ENCODE measurements around the gene PPP3CA. TPM values are rescaled to one million over a fixed set of nuclear protein-coding genes. Genes with fewer than 3 reads are reported as not detected.

PPP3CA gene
- 10 to 100 TPM; 14.3 to 14.6 TPM for total RNA-seq

DNA sequence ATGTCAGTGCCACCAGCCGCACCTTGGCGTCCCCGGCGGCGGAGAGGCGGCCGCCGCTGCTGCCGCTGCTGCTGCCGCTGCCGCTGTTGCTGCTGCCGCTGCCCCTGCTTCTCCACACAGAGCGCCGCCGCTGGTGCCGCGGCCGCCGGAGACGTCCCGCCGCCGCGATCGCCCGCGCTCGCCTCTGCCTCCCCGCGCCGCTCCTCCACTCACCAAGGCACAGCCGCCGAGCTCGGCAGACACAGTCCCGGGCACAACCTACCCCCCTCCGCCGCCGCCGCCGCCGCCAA lies at the start of gene PPP3CA:
PPP3CA (minus strand) TSS at position 260 of the 290 bp plus-strand sequence.
- peak within 1 kb of the TSS; percentile 95 for H3K4me3 Mint-ChIP-seq
- H3K4me1 Mint-ChIP-seq (ENCODE audit: low read depth), result peaks cover 35% of the 10 kb centered on the region
- no peaks in the 10 kb centered on the region for H3K9me3 Mint-ChIP-seq
- ChIA-PET CTCF (interaction anchor here (0.6 to 2.5 kb wide), 7 partner anchors 19 to 709 kb away, joined by 3 to 10 read pairs (median 4); no protein-coding TSS in a partner anchor), POLR2A (interaction anchor here (1.4 to 2.2 kb wide), 5 partner anchors 19 to 1481 kb away, joined by 3 to 12 read pairs (median 6); no protein-coding TSS in a partner anchor)
- H3K27me3 Mint-ChIP-seq, result peaks cover 9% of the 10 kb centered on the region
- intact Hi-C loops (cut with micrococcal nuclease), result loop anchor here (1.0 to 10.0 kb wide), 16 partner anchors 19 to 1480 kb away; partner anchors contain the start of genes H2AZ1, SLC39A8 and UBE2D3
- DNase-seq, result no peak
- peak within 1 kb of the TSS; percentile 88 for H3K27ac Mint-ChIP-seq
- no peaks in the 10 kb centered on the region for H3K36me3 Mint-ChIP-seq

DNA sequence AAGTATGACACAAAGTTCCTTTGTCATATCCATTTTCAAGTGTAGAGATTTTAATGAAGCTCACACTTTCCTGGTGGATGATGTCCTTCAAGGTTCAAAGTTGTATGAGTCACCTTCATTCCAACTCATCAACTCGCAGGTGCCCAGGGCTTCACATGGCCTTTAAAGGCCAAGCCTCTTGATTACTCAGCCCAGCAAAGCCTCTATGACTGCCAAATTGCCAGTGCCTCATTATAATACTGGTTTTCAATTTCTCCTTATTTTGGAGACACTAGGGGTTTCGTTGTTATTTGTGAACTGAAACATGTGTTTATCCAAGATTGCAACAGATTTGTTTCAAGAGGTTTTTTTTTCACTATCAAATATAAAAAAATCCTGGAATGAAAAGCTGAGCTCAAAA lies 45.9 kb upstream of the PPP3CA start:
- no peaks in the 10 kb centered on the region for H3K36me3 Mint-ChIP-seq
- ChIA-PET CTCF (no interaction called here), POLR2A (no interaction called here)
- DNase-seq, result peak; percentile 10
- H3K4me3 Mint-ChIP-seq, result no peak overlapping the region
- H3K4me1 Mint-ChIP-seq (ENCODE audit: low read depth), result no peaks in the 10 kb centered on the region
- no peak overlapping the region for H3K27ac Mint-ChIP-seq
- no peaks in the 10 kb centered on the region for H3K9me3 Mint-ChIP-seq
- peaks cover 13% of the 10 kb centered on the region for H3K27me3 Mint-ChIP-seq
- intact Hi-C loops (cut with micrococcal nuclease), result no loop called here

DNA sequence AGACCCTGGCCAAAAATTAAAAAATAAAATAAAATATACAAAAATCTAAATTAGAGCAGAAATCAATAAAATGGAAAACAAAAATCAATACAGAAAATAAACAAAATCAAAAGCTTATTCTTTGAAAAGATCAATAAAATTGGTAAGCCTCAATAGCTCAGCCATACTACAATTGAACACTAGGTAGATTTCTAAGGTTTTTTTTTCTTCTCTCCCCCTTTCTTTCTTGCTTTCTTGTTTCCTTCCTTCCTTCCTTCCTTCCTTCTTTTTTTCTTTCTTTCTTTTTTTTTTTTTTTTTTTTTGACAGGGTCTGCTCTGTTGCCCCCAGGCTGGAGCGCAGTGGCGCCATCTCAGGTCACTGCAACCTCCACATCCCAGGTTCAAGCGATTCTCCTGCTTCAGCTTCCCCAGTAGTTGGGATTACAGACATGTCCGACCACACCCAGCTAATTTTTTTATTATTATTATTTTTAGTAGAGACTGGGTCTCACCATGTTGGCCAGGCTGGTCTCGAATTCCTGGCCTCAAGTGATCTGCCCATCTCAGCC lies 23.4 kb upstream of the PPP3CA start:
- Mint-ChIP-seq H3K9me3 (no peaks in the 10 kb centered on the region), H3K36me3 (no peaks in the 10 kb centered on the region), H3K27ac (no peak overlapping the region), H3K4me1 (ENCODE audit: low read depth) (no peaks in the 10 kb centered on the region), H3K4me3 (no peak overlapping the region), H3K27me3 (peaks cover 9% of the 10 kb centered on the region)
- ChIA-PET POLR2A (no interaction called here), CTCF (interaction anchor here (1.0 kb wide), 1 partner anchor 33 kb away, joined by 3 read pairs; no protein-coding TSS in a partner anchor)
- intact Hi-C loops (cut with micrococcal nuclease), result no loop called here
- no peak for DNase-seq

DNA sequence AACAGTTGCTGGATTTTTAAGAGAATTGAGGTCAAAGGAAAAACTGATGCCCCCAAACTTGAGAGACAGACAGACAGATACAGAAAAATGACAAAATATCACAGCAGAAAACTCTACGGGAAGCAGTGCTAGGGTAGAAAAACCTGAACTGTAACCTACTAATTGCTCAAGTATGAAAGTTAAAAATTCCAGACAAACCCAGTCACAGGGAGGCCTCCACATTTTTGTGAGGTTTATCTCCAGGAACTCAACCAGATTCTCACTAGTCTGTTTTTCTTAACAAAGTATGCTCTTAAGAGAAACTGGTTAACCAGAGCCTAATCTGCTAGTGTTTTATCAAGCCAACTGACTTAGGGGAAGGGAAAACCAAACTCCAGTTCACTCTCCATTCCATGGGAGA lies 19.9 kb upstream of the PPP3CA start:
- Mint-ChIP-seq H3K36me3 (peaks cover 4% of the 10 kb centered on the region), H3K9me3 (peaks cover 5% of the 10 kb centered on the region), H3K27ac (no peak overlapping the region), H3K27me3 (peaks cover 16% of the 10 kb centered on the region), H3K4me3 (no peak overlapping the region), H3K4me1 (ENCODE audit: low read depth) (no peaks in the 10 kb centered on the region)
- CTCF ChIA-PET, result no interaction called here
- DNase-seq, result no peak
- POLR2A ChIA-PET, result no interaction called here
- intact Hi-C loops (cut with micrococcal nuclease), result no loop called here

DNA sequence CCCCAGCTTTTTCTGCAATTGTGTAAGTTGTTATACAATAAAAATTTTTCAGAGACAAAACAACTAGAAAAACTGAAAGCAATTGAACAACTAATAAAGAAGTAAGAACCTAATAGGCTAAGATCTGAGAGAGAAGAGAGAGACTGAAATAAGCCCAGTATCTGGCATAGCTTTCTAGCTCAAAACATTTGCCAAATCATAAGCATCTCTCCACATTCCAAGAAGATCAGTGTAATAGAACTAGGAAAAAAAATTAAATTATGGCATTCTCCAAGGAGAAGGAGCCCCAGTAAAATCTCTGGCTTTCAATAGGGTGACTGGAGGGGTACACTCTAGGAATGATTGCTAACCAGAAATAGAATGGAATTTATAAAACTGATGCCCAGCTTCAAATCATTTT lies 19.0 kb upstream of the PPP3CA start:
- Mint-ChIP-seq H3K27ac (no peak overlapping the region), H3K27me3 (peaks cover 14% of the 10 kb centered on the region), H3K36me3 (peaks cover 4% of the 10 kb centered on the region), H3K4me3 (no peak overlapping the region), H3K4me1 (ENCODE audit: low read depth) (no peaks in the 10 kb centered on the region), H3K9me3 (peaks cover 5% of the 10 kb centered on the region)
- DNase-seq, result no peak
- intact Hi-C loops (cut with micrococcal nuclease), result no loop called here
- POLR2A ChIA-PET, result no interaction called here
- CTCF ChIA-PET, result no interaction called here

DNA sequence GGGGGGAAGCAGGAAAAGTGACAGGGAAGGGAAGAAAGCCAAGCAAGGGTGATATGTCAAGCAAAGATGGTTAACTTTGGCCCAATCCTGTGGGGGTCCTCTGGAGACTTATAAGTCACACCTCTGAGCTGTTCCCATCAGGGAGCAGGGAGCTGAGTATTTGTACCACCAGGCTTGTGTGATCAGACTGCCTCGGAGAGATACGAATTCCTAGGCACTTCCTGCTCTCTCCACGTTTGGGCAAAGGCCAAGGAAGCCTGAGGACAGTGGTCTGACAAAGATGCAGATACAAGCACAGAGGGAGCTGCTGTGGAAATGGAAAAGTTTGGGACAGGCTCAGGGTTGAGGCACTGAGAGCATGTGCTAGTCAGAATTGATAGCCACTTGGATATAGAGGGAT lies 10.4 kb upstream of the PPP3CA start:
- intact Hi-C loops (cut with micrococcal nuclease), result no loop called here
- Mint-ChIP-seq H3K36me3 (no peaks in the 10 kb centered on the region), H3K9me3 (no peaks in the 10 kb centered on the region), H3K27me3 (peaks cover 2% of the 10 kb centered on the region), H3K4me1 (ENCODE audit: low read depth) (no peaks in the 10 kb centered on the region), H3K4me3 (no peak overlapping the region), H3K27ac (no peak overlapping the region)
- POLR2A ChIA-PET, result no interaction called here
- CTCF ChIA-PET, result no interaction called here
- DNase-seq, result no peak

DNA sequence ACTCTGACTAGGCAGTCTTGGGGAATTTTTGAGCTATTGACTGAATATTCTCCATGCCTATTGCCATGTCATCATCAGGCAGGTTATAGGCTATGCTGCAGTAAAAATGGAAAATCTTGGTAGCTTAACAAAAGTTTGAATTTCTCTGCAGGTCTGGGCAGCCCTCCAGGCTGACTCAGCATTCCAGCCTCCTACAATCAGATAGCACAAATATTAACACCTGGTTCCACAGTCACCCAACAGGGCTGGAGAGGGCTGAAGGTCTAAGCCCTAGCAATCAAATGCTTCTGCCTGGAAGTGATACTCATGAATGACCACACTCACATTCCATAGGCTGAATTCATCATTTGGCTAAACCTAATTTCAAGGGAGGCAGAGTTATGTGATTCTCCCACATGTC lies 9.6 kb upstream of the PPP3CA start:
- no peaks in the 10 kb centered on the region for H3K9me3 Mint-ChIP-seq
- H3K27ac Mint-ChIP-seq, result no peak overlapping the region
- CTCF ChIA-PET, result no interaction called here
- H3K27me3 Mint-ChIP-seq, result peaks cover 4% of the 10 kb centered on the region
- POLR2A ChIA-PET, result no interaction called here
- H3K4me3 Mint-ChIP-seq, result no peak overlapping the region
- DNase-seq, result no peak
- intact Hi-C loops (cut with micrococcal nuclease), result no loop called here
- H3K4me1 Mint-ChIP-seq (ENCODE audit: low read depth), result no peaks in the 10 kb centered on the region
- H3K36me3 Mint-ChIP-seq, result no peaks in the 10 kb centered on the region

DNA sequence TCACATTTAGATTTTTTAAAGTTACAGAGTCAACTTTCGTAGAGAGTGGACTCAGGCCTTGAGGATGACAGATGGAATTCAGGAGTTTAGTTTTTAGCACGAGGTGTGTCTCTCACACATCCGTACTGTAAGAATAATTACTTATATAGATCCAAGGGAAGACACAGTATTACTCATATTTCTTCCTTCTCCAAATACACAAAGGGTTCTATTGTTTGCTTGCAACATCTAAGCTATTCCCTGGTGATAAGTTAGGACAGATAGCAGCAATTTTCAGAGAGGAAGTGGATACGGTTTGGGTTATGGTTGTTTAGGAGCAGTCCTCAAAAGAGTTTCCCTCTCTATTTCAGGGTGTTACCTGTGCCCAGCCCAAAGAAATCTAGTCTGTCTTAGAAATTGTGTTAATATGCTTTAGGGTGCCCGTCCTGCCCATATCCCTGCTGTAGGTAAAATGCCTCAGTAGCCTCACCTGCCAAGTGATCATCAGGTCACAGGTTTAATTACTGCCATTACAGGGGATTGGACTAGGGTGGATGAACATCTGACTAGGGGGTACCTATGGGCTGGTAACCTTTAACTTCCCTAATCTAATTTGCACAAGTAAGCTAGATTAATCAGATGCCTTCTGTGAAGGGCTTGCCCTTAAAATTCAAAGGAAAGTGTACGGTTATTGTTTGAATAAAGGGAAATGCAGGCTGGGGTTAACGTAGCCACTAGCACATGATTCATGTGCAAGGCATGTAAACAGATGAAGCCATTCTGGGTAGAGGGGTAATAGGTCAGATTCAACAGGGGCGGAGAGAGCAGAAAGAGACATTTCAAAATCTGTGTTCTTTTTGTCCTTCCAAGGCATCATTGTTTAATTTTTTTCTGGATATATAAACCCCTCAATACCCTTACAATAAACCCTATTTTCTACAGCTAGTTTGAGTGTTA lies 8.7 kb upstream of the PPP3CA start:
- H3K9me3 Mint-ChIP-seq, result no peaks in the 10 kb centered on the region
- H3K27ac Mint-ChIP-seq, result no peak overlapping the region
- intact Hi-C loops (cut with micrococcal nuclease), result no loop called here
- H3K4me3 Mint-ChIP-seq, result no peak overlapping the region
- ChIA-PET POLR2A (no interaction called here), CTCF (no interaction called here)
- H3K4me1 Mint-ChIP-seq (ENCODE audit: low read depth), result no peaks in the 10 kb centered on the region
- no peaks in the 10 kb centered on the region for H3K36me3 Mint-ChIP-seq
- DNase-seq, result no peak
- peaks cover 5% of the 10 kb centered on the region for H3K27me3 Mint-ChIP-seq

DNA sequence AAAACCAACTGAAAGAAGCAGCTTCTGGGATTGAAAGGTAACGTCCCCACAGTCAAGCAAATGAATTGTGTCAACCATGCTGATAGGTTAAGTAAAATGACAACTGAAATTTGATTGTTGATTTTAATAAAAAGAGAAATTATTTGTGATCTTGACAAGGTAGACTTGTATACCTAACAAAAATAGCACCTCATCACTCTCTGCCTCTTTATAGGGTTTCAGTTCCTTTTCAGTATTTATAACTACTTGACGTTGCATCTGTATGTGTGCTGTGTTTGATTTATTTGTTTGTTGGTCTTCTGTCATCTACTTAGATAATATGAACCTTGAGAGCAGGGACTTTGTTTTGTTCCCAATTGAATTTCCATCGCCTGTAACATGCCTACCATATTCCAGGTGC lies 7.9 kb upstream of the PPP3CA start:
- H3K9me3 Mint-ChIP-seq, result no peaks in the 10 kb centered on the region
- DNase-seq, result no peak
- no peaks in the 10 kb centered on the region for H3K36me3 Mint-ChIP-seq
- peaks cover 2% of the 10 kb centered on the region for H3K27me3 Mint-ChIP-seq
- H3K27ac Mint-ChIP-seq, result no peak overlapping the region
- H3K4me3 Mint-ChIP-seq, result no peak overlapping the region
- intact Hi-C loops (cut with micrococcal nuclease), result no loop called here
- H3K4me1 Mint-ChIP-seq (ENCODE audit: low read depth), result no peaks in the 10 kb centered on the region
- POLR2A ChIA-PET, result no interaction called here
- CTCF ChIA-PET, result no interaction called here

DNA sequence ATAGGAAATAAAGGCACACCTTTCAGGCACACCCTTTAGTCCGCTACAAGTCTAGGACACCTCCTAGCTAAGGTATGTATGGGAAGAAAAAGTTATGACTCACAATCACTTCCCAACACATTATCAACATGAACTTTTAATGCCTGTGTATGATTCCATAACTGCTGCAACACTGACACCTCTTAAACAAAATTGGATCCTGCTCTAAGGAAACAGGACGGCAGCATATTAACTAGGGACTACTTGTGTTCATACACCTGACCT lies 2.4 kb upstream of the PPP3CA start:
- intact Hi-C loops (cut with micrococcal nuclease), result loop anchor here (5.0 to 10.0 kb wide), 5 partner anchors 162 to 1478 kb away; partner anchors contain the start of gene UBE2D3
- no peak overlapping the region for H3K27ac Mint-ChIP-seq
- no peak overlapping the region for H3K4me3 Mint-ChIP-seq
- no peak for DNase-seq
- CTCF ChIA-PET, result no interaction called here
- POLR2A ChIA-PET, result no interaction called here
- peaks cover 9% of the 10 kb centered on the region for H3K27me3 Mint-ChIP-seq
- H3K4me1 Mint-ChIP-seq (ENCODE audit: low read depth), result peaks cover 18% of the 10 kb centered on the region
- H3K36me3 Mint-ChIP-seq, result no peaks in the 10 kb centered on the region
- no peaks in the 10 kb centered on the region for H3K9me3 Mint-ChIP-seq

DNA sequence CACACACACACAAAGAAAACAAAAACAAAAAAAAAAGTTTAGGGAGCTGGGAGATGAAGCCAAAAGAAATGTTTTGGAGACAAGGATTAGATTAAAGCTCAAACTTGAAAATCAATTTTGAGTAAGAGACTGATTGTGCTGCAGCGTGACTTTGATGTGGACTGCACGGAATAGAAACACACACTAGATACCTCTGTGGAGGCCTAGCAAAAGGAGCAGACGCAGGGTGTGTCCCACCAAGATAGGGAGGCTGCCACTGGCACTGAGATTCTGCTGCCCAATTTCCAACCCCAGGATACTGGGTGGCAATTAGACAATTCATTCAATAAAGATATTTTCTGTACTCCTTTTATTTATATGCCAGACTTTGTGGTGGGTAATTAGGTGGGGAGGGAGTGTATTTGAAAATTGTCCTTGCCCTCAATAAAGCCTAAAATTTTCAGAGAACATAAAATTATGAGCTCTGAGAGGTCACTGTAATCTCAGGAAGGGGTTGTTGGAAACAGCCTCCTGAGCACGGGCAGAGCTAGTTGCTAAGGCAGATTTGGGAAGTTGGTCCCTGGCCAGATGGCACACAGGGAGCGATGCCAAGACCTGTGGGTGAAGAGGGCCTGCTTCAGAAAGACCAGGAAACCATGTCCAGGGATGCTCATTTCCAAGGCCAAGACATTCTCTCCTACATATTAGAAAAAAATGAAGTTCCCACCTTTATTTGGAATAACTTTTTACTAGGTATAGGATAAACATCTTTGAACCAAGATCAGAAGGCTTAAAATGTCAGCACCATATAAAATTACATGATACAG lies 1.9 kb upstream of the PPP3CA start:
- POLR2A ChIA-PET, result interaction anchor here (0.6 kb wide), 1 partner anchor 154 kb away, joined by 3 read pairs; no protein-coding TSS in a partner anchor
- Mint-ChIP-seq H3K4me3 (peak overlapping the region; percentile 95), H3K9me3 (no peaks in the 10 kb centered on the region), H3K27me3 (peaks cover 9% of the 10 kb centered on the region), H3K27ac (no peak overlapping the region), H3K4me1 (ENCODE audit: low read depth) (peaks cover 22% of the 10 kb centered on the region), H3K36me3 (no peaks in the 10 kb centered on the region)
- intact Hi-C loops (cut with micrococcal nuclease), result loop anchor here (1.0 to 10.0 kb wide), 7 partner anchors 143 to 1478 kb away; partner anchors contain the start of gene UBE2D3
- CTCF ChIA-PET, result interaction anchor here (1.1 to 2.5 kb wide), 2 partner anchors 69 to 162 kb away, joined by 3 to 10 read pairs; no protein-coding TSS in a partner anchor
- DNase-seq, result no peak

DNA sequence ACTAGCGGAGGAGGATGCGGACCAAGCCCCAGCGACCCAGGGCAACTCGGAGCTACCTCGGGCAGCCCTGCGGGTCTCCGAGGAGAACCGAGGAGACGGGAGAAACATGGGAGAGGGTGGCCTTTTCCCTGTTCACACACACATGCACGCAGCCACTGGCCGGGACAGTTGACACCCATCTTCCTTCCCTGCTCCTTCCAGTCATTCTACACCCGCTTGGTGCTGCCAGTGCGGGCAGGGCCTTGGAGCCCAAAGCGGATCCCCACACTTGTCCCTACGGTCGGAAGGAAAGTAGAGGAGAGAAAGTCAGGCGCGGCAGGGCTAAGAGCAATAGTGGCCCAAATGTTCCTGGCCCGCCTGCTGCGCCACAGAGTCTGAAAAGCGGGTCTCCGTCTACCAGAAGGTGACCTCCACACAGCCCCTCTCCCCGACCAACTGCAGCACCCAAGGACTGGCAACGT lies 1.1 kb upstream of the PPP3CA start:
- POLR2A ChIA-PET, result interaction anchor here (1.5 to 2.2 kb wide), 2 partner anchors 71 to 179 kb away, joined by 7 to 12 read pairs; no protein-coding TSS in a partner anchor

More for the DNA sequence above, 1.1 kb upstream of the PPP3CA start:
- Mint-ChIP-seq H3K27me3 (peaks cover 9% of the 10 kb centered on the region), H3K27ac (peak overlapping the region; percentile 88), H3K9me3 (no peaks in the 10 kb centered on the region), H3K36me3 (no peaks in the 10 kb centered on the region), H3K4me3 (peak overlapping the region; percentile 95), H3K4me1 (ENCODE audit: low read depth) (peaks cover 26% of the 10 kb centered on the region)
- no peak for DNase-seq
- CTCF ChIA-PET, result interaction anchor here (0.7 to 2.5 kb wide), 8 partner anchors 20 to 381 kb away, joined by 3 to 10 read pairs (median 3); no protein-coding TSS in a partner anchor
- intact Hi-C loops (cut with micrococcal nuclease), result loop anchor here (1.0 to 10.0 kb wide), 7 partner anchors 142 to 1479 kb away; partner anchors contain the start of gene UBE2D3

All from activated CD4-positive, alpha-beta memory T cell treated with anti-CD3 and anti-CD28 coated beads for 36 hours (primary cell).